SK-N-SH (cell line): ENCODE results near the gene CHCHD6. TPM values are rescaled to one million over a fixed set of nuclear protein-coding genes. Genes with fewer than 3 reads are reported as not detected.

ENCODE experiments used
- CTCF ChIA-PET: fragments of 300-600, 350-600 bp; formaldehyde crosslinking; extraction: SDS; loops from one replicate; lab custom pipeline; 2021; lab: Yijun Ruan, JAX
- POLR2A ChIA-PET: fragments of 350-600 bp; sonication (Branson Sonifier 250); formaldehyde crosslinking; extraction: SDS; loops from one replicate; lab custom pipeline; 2020; ENCODE audit warnings: antibody characterized with exemption, inconsistent platforms; lab: Yijun Ruan, JAX
- DNase-seq: peaks from one replicate; pipeline ENCODE4 v3.0.0; 2012
- H2AFZ ChIP-seq: fragments of 200-600 bp; sonication (generic); 2 replicates; pipeline ENCODE4 v1.8.1; 2016; ENCODE audit warnings: antibody characterized with exemption, mild to moderate bottlenecking, low read depth
- H3F3A ChIP-seq: fragments of 200-600 bp; sonication (generic); replicated peaks from 2 replicates; pipeline ENCODE3; 2016; ENCODE audit warnings: antibody characterized with exemption, mild to moderate bottlenecking; ENCODE audit not compliant: insufficient read depth
- H3K27ac ChIP-seq, 2 experiments: fragments of 200-500 bp in 1 of 2; fragments of 200-600 bp in 1 of 2; sonication (Bioruptor generic) in 1 of 2; sonication (generic), shearing (Covaris generic) in 1 of 2; 2 replicates each; pipeline versions ENCODE4 v1.5.1 to v1.6.1; 2014 to 2016; ENCODE audit warnings: low read depth in 2 of 2, inconsistent platforms in 1 of 2, low read length in 1 of 2, mild to moderate bottlenecking in 1 of 2, mixed read lengths in 1 of 2
- H3K27me3 ChIP-seq: fragments of 200-600 bp; sonication (generic), shearing (Covaris generic); 2 replicates; pipeline ENCODE4 v1.6.1; 2016; ENCODE audit warnings: mixed run types; ENCODE audit not compliant: insufficient read depth
- H3K36me3 ChIP-seq, 2 experiments: fragments of 200-500 bp in 1 of 2; fragments of 200-600 bp in 1 of 2; sonication (Bioruptor generic) in 1 of 2; sonication (generic) in 1 of 2; replicated peaks in 1 of 2; 2 replicates each; pipeline versions ENCODE3 to v1.5.1; 2014 to 2016; ENCODE audit warnings: low read length in 1 of 2, mild to moderate bottlenecking in 1 of 2; ENCODE audit not compliant: insufficient read depth in 2 of 2, control insufficient read depth in 1 of 2
- H3K4me1 ChIP-seq, 2 experiments: fragments of 200-500 bp in 1 of 2; fragments of 200-600 bp in 1 of 2; sonication (Bioruptor generic) in 1 of 2; sonication (generic), shearing (Covaris generic) in 1 of 2; 2 replicates each; pipeline versions ENCODE4 v1.5.1 to v1.6.1; 2014 to 2016; ENCODE audit warnings: low read depth in 1 of 2, low read length in 1 of 2, mixed run types in 1 of 2; ENCODE audit not compliant: insufficient read depth in 2 of 2, control insufficient read depth in 1 of 2
- H3K4me2 ChIP-seq: fragments of 200-600 bp; sonication (generic), shearing (Covaris generic); 2 replicates; pipeline ENCODE4 v1.6.1; 2017; ENCODE audit warnings: mixed run types
- H3K4me3 ChIP-seq, 2 experiments: fragments of 200-500 bp in 1 of 2; fragments of 200-600 bp in 1 of 2; sonication (Bioruptor generic) in 1 of 2; sonication (generic), shearing (Covaris generic) in 1 of 2; 2 replicates each; pipeline versions ENCODE4 v1.5.1 to v1.8.1; 2014 to 2016; ENCODE audit warnings: low read depth in 2 of 2, inconsistent platforms in 1 of 2, low read length in 1 of 2, mild to moderate bottlenecking in 1 of 2, mixed read lengths in 1 of 2, moderate library complexity in 1 of 2
- H3K79me2 ChIP-seq: fragments of 200-600 bp; sonication (generic); 2 replicates; pipeline ENCODE4 v1.8.1; 2017; ENCODE audit warnings: mild to moderate bottlenecking; ENCODE audit not compliant: insufficient read depth
- H3K9ac ChIP-seq: fragments of 200-600 bp; sonication (generic); 2 replicates; pipeline ENCODE4 v1.6.1; 2017; ENCODE audit warnings: mixed run types
- H3K9me2 ChIP-seq: fragments of 200-600 bp; sonication (generic); 2 replicates; pipeline ENCODE4 v1.6.1; 2017; ENCODE audit warnings: mixed run types
- H3K9me3 ChIP-seq: fragments of 200-600 bp; sonication (generic); 2 replicates; pipeline ENCODE4 v1.6.1; 2017; ENCODE audit warnings: mixed run types, mild to moderate bottlenecking, moderate library complexity
- H4K20me1 ChIP-seq: fragments of 200-600 bp; sonication (generic); 2 replicates; pipeline ENCODE4 v1.6.1; 2017; ENCODE audit warnings: mild to moderate bottlenecking, mixed run types; ENCODE audit not compliant: insufficient read depth
- EP300 ChIP-seq, 2 experiments: IDR thresholded peaks; 2 replicates each; pipeline versions ENCODE4 v1.4.0 to v1.6.1; 2012; ENCODE audit warnings: borderline replicate concordance in 1 of 2, low read depth in 1 of 2, low read length in 1 of 2
- FOSL2 ChIP-seq: IDR thresholded peaks from 2 replicates; pipeline ENCODE4 v1.4.0; 2012; ENCODE audit warnings: low read depth, mild to moderate bottlenecking, moderate library complexity, borderline replicate concordance
- FOXM1 ChIP-seq: IDR thresholded peaks from 2 replicates; pipeline ENCODE4 v1.4.0; 2012; ENCODE audit warnings: low read depth, mild to moderate bottlenecking
- GATA2 ChIP-seq: sonication (generic); formaldehyde crosslinking; IDR thresholded peaks from 2 replicates; pipeline ENCODE4 v1.5.0; 2020; ENCODE audit warnings: mild to moderate bottlenecking, missing genetic modification reagents
- JUND ChIP-seq: IDR thresholded peaks from 2 replicates; pipeline ENCODE4 v1.4.0; 2012
- MAX ChIP-seq: IDR thresholded peaks from 2 replicates; pipeline ENCODE4 v1.4.0; 2012; ENCODE audit warnings: low read depth
- MEF2A ChIP-seq: IDR thresholded peaks from 2 replicates; pipeline ENCODE4 v1.4.0; 2012; ENCODE audit warnings: low read depth, borderline replicate concordance
- NRF1 ChIP-seq: IDR thresholded peaks from 2 replicates; pipeline ENCODE4 v1.6.1; 2012; ENCODE audit warnings: low read depth, mild to moderate bottlenecking, low read length
- POLR2AphosphoS5 ChIP-seq: IDR thresholded peaks from 2 replicates; pipeline ENCODE4 v1.6.1; 2012; ENCODE audit warnings: low read depth, low read length
- RCOR1 ChIP-seq: fragments of 150-350 bp; IDR thresholded peaks from 2 replicates; pipeline ENCODE4 v1.6.1; 2017; ENCODE audit warnings: antibody characterized with exemption, low read length
- SMC3 ChIP-seq: IDR thresholded peaks from 2 replicates; pipeline ENCODE4 v1.6.1; 2012; ENCODE audit warnings: low read depth, low read length, improper control_type of control experiment
- TCF12 ChIP-seq: IDR thresholded peaks from 2 replicates; pipeline ENCODE4 v1.4.0; 2012
- TEAD4 ChIP-seq: IDR thresholded peaks from 2 replicates; pipeline ENCODE4 v1.4.0; 2012; ENCODE audit warnings: mild to moderate bottlenecking, borderline replicate concordance; ENCODE audit not compliant: insufficient read depth
- YY1 ChIP-seq: IDR thresholded peaks from 2 replicates; pipeline ENCODE4 v1.4.0; 2012; ENCODE audit warnings: low read depth, mild to moderate bottlenecking
- WGBS: methylation state at CpG from one replicate; pipeline ENCODE4 v1.1.6; 2017; ENCODE audit warnings: low lambda C conversion rate; 5-methylcytosine and 5-hydroxymethylcytosine counted together
- polyA plus RNA-seq, 3 experiments: library from polyadenylated mRNA; depleted of rRNA; stranded (reverse); fragments of >200 nt; gene quantifications; 2 replicates each; pipeline ENCODE4 v1.2.3, GENCODE V29; 2012
- TF ChIP-seq, protein P1 (sequence below): IDR thresholded peaks from 2 replicates; pipeline ENCODE4 v1.4.0; 2012; ENCODE audit warnings: low read depth, borderline replicate concordance

Gene CHCHD6
- polyA plus RNA-seq, 1 of the 3 experiments (the other 2 are of a cell fraction), result 42.5 TPM

DNA sequence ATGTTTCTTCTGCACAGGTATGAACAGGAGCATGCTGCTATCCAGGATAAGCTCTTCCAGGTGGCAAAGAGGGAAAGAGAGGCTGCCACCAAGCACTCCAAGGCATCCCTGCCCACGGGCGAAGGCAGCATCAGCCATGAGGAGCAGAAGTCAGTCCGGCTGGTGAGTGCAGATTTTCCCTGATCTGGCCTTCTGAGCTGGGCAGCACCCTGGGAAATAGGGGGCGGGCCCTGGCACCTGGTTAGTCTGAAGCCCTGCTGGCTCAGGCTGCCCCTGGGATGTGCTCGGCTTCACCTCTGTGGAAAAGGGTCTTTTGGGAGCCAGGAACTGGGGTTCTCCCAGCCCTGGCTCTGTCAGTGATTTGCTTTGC is 29.0 kb downstream of the CHCHD6 start:
- no peak overlapping the region for H3K4me2 ChIP-seq
- no peak overlapping the region for H3K9ac ChIP-seq
- POLR2A ChIA-PET, result no interaction called here
- CTCF ChIA-PET, result interaction anchor here (1.3 kb wide), 1 partner anchor 14 kb away, joined by 5 read pairs; no protein-coding TSS in a partner anchor
- WGBS, result no CpG with 5 or more reads among the region's 5 CpGs
- peaks cover 0 to 10% of the 10 kb centered on the region in 2 experiments; a peak in 1 of 4 replicates for H3K4me1 ChIP-seq
- TF ChIP-seq, protein P1, sequence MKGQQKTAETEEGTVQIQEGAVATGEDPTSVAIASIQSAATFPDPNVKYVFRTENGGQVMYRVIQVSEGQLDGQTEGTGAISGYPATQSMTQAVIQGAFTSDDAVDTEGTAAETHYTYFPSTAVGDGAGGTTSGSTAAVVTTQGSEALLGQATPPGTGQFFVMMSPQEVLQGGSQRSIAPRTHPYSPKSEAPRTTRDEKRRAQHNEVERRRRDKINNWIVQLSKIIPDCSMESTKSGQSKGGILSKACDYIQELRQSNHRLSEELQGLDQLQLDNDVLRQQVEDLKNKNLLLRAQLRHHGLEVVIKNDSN, result no peak
- TF ChIP-seq MAX, result no peak
- no peak for TF ChIP-seq RCOR1
- TF ChIP-seq JUND, result no peak
- no peak for TF ChIP-seq FOSL2
- no peak for TF ChIP-seq NRF1
- TF ChIP-seq TEAD4, result no peak
- TF ChIP-seq GATA2 (CRISPR knock-in tag), result no peak
- TF ChIP-seq POLR2AphosphoS5, result no peak
- TF ChIP-seq YY1, result no peak
- TF ChIP-seq EP300 (IDR thresholded peaks at IDR 0.05; ENCODE audit: borderline replicate concordance in 1 of 2, low read depth in 1 of 2, low read length in 1 of 2), result no peak
- no peak for TF ChIP-seq SMC3
- no peak for TF ChIP-seq FOXM1
- no peak for TF ChIP-seq TCF12
- no peaks in the 10 kb centered on the region for H3K27me3 ChIP-seq
- no peak for DNase-seq
- no peaks in the 10 kb centered on the region for H3K79me2 ChIP-seq
- H2AFZ ChIP-seq, result no peak overlapping the region
- no peaks in the 10 kb centered on the region for H3K9me3 ChIP-seq
- H4K20me1 ChIP-seq, result no peaks in the 10 kb centered on the region
- no peak overlapping the region for H3K4me3 ChIP-seq
- no peak overlapping the region; a peak in 1 of 4 replicates for H3K27ac ChIP-seq
- no peaks in the 10 kb centered on the region for H3K9me2 ChIP-seq
- no peaks in the 10 kb centered on the region for H3F3A ChIP-seq
- peaks cover 4 to 50% of the 10 kb centered on the region in 2 experiments for H3K36me3 ChIP-seq

GRCh38 chr3:126734106-126734723 is 30.2 kb downstream of the CHCHD6 start:
- Histone ChIP-seq H3K36me3 (peaks cover 0 to 43% of the 10 kb centered on the region in 2 experiments), H3K4me3 (no peak overlapping the region), H3K9me3 (no peaks in the 10 kb centered on the region), H3K79me2 (no peaks in the 10 kb centered on the region), H3K27me3 (no peaks in the 10 kb centered on the region), H4K20me1 (no peaks in the 10 kb centered on the region), H3K9ac (no peak overlapping the region), H3K27ac (no peak overlapping the region; a peak in 1 of 4 replicates), H3K9me2 (no peaks in the 10 kb centered on the region), H3K4me2 (no peak overlapping the region), H2AFZ (no peak overlapping the region), H3F3A (no peaks in the 10 kb centered on the region), H3K4me1 (peaks cover 0 to 10% of the 10 kb centered on the region in 2 experiments; a peak in 1 of 4 replicates)
- no peak for DNase-seq
- ChIA-PET CTCF (interaction anchor here (1.1 to 1.5 kb wide), 4 partner anchors 11 to 74 kb away, joined by 3 to 4 read pairs (median 3); no protein-coding TSS in a partner anchor), POLR2A (no interaction called here)
- no peak for TF ChIP-seq MEF2A
- WGBS, result 93% methylated on average over 3 of the region's 5 CpGs
